ENCODE results near the gene UCHL3. TPM values are rescaled to one million over a fixed set of nuclear protein-coding genes. Genes with fewer than 3 reads are reported as not detected.
A peak's percentile ranks its signal among the peaks of the same experiment; 100 is the strongest.

Gene UCHL3
- total and polyA plus RNA-seq, 2 donors (not counting 3 experiments of a cell fraction or from before 2014, with no cell fraction given): 31.3 to 46.8 TPM

GRCh38 chr13:75506018-75506417 lies 43.6 kb upstream of the UCHL3 start:
- no peaks in the 10 kb centered on the region for H4K20me1 ChIP-seq (replicated peaks; ENCODE audit: control insufficient read depth, extremely low read depth, insufficient read depth, low read length)
- TF ChIP-seq FOS (IDR thresholded peaks at IDR 0.05; ENCODE audit: borderline replicate concordance, insufficient read depth, low read length): no peak
- TF ChIP-seq GATA2 (IDR thresholded peaks at IDR 0.05; ENCODE audit: insufficient read depth, insufficient read length, low read depth, low read length): no peak
- TF ChIP-seq, protein P1, sequence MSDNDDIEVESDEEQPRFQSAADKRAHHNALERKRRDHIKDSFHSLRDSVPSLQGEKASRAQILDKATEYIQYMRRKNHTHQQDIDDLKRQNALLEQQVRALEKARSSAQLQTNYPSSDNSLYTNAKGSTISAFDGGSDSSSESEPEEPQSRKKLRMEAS (IDR thresholded peaks at IDR 0.05; ENCODE audit: insufficient read depth, insufficient read length): no peak
- TF ChIP-seq JUN (IDR thresholded peaks at IDR 0.05; ENCODE audit: borderline replicate concordance, insufficient read depth, insufficient read length, low read depth): no peak
- no peak for TF ChIP-seq POLR2A (IDR thresholded peaks at IDR 0.05; ENCODE audit: low read depth, low read length)
- no peak for TF ChIP-seq MYC (IDR thresholded peaks at IDR 0.05; ENCODE audit: low read depth, low read length)
- TF ChIP-seq, protein P2, sequence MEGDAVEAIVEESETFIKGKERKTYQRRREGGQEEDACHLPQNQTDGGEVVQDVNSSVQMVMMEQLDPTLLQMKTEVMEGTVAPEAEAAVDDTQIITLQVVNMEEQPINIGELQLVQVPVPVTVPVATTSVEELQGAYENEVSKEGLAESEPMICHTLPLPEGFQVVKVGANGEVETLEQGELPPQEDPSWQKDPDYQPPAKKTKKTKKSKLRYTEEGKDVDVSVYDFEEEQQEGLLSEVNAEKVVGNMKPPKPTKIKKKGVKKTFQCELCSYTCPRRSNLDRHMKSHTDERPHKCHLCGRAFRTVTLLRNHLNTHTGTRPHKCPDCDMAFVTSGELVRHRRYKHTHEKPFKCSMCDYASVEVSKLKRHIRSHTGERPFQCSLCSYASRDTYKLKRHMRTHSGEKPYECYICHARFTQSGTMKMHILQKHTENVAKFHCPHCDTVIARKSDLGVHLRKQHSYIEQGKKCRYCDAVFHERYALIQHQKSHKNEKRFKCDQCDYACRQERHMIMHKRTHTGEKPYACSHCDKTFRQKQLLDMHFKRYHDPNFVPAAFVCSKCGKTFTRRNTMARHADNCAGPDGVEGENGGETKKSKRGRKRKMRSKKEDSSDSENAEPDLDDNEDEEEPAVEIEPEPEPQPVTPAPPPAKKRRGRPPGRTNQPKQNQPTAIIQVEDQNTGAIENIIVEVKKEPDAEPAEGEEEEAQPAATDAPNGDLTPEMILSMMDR (IDR thresholded peaks at IDR 0.05; ENCODE audit: extremely low read depth in 1 of 2, insufficient read depth in 1 of 2, low read depth in 1 of 2, low read length in 2 of 2): no peak
- TF ChIP-seq POLR2AphosphoS5 (IDR thresholded peaks at IDR 0.05; ENCODE audit: insufficient read depth, low read depth, low read length): no peak
- TF ChIP-seq EZH2 (IDR thresholded peaks at IDR 0.05; ENCODE audit: borderline replicate concordance, low read depth, low read length, severe bottlenecking): no peak
- H3K4me1 ChIP-seq (ENCODE audit: control insufficient read depth, extremely low read depth, insufficient read depth, low read length): peaks cover 2% of the 10 kb centered on the region
- H3K27ac ChIP-seq (ENCODE audit: insufficient read depth, low read depth, low read length): no peak overlapping the region
- ChIA-PET POLR2A (no interaction called here), CTCF (no interaction called here)
- H3K9me3 ChIP-seq (replicated peaks; ENCODE audit: control insufficient read depth, insufficient read depth, low read length): no peaks in the 10 kb centered on the region
- H3K27me3 ChIP-seq (ENCODE audit: control insufficient read depth in 2 of 2, insufficient read depth in 2 of 2, low read length in 2 of 2): peaks cover 0 to 2% of the 10 kb centered on the region in 2 experiments
- dilution Hi-C loops (cut with MboI; ENCODE audit: extremely low pct_ligation_motif_present, low sequenced_read_pairs): no loop called here
- no TSS peak for BruUV-seq (replicated peaks)
- no peaks in the 10 kb centered on the region for H3K79me2 ChIP-seq (ENCODE audit: control insufficient read depth, insufficient read depth, low read length)
- no peak overlapping the region for H3K4me3 ChIP-seq (replicated peaks in 1 of 3; ENCODE audit: insufficient read depth in 1 of 3, low read depth in 1 of 3, low read length in 3 of 3)
- H3K36me3 ChIP-seq (ENCODE audit: control insufficient read depth in 2 of 2, extremely low read depth in 1 of 2, insufficient read depth in 2 of 2, low read length in 2 of 2): no peaks in the 10 kb centered on the region
- no peak overlapping the region for H3K9ac ChIP-seq (replicated peaks; ENCODE audit: extremely low read depth, insufficient read depth, low read length)
- FAIRE-seq: peak; percentile 48
- intact Hi-C loops (cut with micrococcal nuclease): no loop called here
- H3K4me2 ChIP-seq (ENCODE audit: insufficient read depth, low read length): no peak overlapping the region
- no peaks in the 10 kb centered on the region for H3K9me1 ChIP-seq (replicated peaks; ENCODE audit: control insufficient read depth, extremely low read depth, insufficient read depth, low read length)
- no peak overlapping the region for H2AFZ ChIP-seq (ENCODE audit: low read depth, low read length)
- DNase-seq (ENCODE audit: low read depth, low spot score): no peak
